ENCODE data around the gene RAD51B.

RAD51B gene

DNA sequence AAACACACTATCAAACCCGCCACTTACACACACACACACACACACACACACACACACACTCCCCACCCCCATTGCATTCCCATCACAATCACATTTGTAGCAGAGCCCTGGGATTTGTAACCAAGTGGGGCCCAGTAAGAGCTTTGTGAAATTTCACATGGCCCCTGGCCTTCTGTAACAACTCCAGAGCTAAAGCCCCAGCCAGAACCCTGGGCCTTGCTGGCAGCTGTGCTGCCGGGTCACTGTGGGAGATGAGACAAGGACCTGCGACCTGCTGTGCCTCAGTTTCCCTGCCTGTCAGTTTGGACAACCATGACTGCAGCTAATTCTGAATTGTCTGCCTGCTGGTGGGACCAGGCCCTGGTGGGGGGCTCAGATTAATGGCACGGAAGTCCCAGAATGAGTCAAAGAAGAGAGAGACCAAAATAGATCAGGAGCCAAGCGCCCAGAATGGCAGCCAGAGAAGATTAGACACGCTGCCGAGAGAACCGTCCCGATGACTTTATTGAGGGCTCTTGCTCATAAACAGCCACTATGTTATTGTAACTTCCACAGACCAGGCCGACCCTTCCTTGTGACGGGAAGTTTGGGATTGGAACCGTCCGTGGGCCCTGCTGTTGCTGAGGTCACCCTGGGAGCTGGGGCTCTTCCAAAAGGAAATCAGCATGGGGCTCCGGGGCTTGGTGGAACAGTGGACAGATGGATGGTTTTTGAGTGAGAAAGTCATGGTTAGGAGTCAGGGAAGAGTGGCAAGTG lies 850.2 kb downstream of the RAD51B start:
- no peak for DNase-seq

DNA sequence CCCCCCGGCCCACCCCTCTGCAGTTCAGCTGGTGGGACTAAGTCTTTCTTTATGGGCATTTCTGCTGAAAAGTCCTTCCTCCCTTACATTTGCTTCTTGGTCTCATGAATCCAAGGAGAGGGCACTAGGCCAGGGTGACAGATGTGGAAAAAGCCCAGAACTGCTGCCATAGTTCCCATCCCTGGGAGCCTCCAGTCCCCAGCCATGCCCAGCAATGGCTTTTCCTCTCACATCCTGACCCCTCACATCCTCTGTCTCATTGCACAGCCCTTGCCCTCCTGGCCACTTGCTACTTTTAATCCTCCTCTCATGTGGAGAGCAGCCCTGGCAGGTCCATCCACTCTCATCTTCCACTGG lies 850.8 kb downstream of the RAD51B start:
- no peak for DNase-seq

DNA sequence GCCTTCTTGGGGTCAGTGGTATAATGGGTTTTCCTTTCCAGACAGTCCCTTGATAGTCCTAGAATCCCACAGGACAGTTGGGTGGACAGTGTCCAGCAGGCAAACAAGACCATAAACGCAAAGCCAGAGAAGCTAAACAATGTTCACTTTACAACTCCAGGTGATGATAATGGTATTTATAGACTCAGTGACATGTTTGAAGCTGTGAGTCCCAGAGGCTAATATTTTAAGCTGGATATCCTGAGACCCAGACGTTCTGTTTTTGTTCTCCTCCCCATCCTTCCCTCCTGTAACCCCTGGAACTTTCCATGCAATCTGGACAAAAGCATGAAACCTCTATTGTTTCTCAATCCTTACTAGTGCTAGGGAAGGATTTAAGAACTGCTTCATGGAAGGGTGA lies 852.3 kb downstream of the RAD51B start:
- no peak for DNase-seq

DNA sequence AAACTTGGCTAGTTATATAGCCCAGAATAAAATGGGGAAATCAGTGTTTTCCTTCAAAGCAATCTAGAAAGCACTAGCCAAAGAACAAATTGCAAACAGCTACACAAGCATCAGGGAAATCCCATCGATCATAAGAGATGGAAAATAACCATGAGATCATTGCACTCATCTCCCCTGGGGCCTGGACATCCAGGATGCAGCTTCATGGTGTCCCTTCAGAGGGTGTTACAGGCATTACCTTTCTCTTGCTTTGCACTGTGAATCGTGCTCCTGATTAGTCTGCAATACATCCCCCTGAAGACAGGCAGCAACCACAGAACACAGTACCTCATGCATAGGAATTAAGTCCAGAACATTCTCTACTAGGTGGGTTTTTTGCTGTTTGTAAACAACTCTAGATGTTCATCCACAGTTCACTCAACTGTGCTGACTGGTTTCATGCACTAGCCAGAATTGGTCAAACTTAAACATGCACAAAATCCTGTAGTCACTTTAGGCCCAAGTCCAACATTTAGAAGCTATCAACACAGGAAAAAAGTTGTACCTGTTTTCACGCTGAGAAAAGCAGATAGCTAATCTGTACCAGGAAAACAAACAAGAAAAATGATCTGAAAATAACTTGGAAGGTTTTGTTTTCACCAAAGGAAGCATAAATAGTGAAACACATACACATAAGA lies 853.2 kb downstream of the RAD51B start:
- no peak for DNase-seq

DNA sequence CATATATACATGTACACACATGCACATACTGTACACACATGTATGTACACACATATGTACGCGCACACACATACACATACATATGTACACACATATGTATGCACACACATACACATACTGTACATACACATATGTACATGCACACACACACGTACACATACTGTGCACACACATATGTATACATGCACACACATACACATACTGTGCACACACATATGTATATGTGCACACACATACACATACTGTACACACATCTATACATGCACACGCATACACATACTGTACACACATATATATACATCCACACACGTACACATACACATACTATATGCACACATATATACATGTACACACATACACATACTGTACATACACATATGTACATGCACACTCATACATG lies 853.9 kb downstream of the RAD51B start:
- DNase-seq, result no peak

DNA sequence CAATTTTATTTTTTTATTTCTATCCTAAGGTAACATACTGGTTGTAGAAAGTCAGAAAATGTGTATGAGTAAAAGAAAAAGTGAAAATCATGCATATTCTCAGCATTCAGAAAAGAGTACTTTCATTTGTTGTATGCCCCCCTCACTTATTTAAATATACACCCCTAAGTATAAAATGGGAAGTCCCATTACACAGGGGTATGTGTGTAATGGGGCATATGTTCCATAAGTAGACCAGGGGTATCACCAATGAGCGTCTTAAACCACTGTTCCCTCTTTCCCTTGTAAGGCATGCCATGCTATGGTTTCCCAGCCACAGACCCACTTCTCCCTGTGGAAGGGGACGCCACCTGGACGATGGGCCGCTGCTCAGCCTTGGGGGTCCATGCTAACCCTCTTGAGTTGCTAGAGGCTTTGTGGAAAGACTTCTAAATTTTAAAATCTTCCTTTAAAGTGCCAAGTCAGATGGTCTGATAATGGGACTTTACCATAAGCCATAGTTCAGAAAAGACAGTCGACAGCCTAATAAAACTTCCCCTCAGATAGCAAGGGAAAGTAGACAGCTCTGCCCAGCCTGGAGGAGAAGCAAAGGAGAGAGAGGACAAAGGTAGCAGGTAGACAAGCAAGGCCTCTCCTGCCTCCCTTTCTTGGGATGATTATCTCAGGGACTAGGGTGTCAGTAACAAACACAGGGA lies 855.1 kb downstream of the RAD51B start:
- DNase-seq, result no peak

DNA sequence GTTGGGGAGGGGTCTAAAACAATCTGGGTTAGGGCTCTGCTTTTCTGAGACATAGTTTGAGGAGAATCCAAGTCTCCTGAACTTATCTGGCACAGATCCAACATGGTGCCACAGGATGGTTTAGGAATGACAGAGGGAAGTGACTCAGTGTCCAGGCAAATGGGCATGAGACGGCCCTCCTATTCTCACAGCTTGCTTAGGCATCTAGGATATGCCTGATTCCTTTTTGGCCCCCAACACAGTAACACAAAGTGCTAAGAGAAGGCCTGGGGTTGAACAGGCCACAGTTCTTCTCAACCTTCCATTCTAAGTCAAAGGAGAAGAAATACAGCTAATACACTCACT lies 855.6 kb downstream of the RAD51B start:
- DNase-seq, result no peak

DNA sequence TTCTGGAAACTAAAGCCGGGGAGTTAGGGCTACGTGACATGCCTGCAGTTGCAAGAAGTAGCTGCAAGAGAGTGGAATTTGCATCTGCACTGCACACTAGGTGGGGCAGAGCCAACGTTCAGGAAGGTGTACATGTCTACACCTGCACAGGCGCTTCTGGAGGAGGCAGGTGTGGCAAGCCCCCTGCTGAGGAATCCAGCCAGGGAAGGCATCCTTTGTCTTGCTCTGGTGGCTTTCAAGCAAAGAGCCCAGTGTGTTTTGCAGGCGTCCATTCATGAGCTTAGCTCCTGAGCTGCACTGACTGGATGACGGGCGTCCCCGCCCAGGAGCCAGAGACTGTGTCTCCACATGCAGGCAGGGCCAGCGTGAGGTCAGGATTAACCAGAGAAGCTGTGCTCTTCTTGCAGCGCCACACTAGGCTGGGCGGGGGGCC lies 856.9 kb downstream of the RAD51B start:
- DNase-seq, result no peak

DNA sequence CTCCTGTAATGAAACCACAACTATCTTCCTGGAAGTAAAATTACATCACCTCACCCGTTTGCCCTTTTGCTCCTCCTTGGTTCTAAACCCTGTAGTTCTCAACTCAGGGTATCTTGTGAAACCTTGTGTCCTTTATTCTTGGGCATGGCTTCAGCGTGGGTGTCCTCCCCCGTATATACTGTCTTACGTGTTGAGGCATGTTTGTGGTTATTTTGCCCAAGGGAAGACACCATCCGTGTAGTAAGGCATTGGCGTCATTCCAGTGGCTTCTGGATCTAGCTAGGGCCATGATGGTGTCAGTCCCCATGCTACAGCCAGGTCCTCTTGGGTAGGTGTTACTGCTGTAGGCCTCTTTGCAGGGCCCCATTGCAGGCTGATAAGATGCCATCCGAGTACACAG lies 857.9 kb downstream of the RAD51B start:
- no peak for DNase-seq

DNA sequence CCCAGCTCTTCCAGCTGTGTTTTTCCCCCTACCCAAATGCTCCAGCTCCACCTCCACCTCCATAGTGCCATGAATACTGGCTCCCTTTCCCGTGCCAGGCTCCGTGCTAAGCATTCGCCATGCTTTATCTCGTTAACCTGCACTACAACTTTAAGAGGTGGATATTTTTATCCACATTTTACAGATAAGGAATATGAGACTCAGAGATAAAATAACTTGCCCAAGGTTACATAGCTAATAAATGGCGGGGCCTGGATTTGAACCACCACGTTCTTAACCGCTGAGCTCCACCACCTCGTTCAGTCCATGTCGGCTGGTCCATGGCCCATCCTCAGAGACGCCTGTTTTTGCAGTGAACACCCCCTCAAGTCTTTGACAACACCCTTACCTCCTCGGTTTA lies 858.3 kb downstream of the RAD51B start:
- no peak for DNase-seq

DNA sequence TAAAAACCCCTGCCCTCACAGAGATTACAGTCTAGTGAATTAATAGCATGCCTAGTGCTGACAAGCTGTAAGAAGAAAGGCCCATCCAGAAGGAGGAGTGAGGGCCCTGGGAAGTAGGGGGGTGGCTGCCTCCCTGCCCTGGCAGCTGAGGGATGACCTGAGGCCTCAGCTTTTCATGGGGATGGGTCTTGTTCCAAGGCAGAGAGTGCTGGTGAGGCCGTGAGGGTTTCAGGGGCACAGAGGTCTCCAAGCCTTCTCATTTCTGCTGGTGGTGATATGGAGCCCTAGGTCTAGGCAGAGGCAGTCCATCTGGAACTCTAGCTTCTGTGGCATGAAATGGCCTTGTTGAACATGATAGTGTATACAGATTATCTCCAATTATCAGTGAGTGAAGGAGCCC lies 858.9 kb downstream of the RAD51B start:
- DNase-seq, result no peak

DNA sequence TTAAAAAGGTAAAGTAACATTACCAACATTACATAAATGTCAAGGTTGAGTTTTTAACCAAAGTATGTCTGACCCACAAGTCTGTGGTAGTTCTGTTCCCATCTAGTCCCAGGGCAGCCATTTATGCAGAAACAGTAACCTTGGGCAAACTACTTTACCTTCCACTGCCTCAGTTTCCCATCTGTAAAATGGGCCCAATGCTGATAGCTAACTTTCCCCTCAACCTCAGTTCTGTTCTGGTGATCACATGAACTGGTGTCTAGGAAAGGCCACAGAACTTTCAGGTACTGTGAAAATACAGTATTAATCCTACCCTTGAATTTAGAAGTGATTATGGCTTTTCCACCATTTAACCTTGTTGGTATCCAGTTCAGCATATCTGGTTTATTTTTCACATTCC lies 859.7 kb downstream of the RAD51B start:
- DNase-seq, result no peak

DNA sequence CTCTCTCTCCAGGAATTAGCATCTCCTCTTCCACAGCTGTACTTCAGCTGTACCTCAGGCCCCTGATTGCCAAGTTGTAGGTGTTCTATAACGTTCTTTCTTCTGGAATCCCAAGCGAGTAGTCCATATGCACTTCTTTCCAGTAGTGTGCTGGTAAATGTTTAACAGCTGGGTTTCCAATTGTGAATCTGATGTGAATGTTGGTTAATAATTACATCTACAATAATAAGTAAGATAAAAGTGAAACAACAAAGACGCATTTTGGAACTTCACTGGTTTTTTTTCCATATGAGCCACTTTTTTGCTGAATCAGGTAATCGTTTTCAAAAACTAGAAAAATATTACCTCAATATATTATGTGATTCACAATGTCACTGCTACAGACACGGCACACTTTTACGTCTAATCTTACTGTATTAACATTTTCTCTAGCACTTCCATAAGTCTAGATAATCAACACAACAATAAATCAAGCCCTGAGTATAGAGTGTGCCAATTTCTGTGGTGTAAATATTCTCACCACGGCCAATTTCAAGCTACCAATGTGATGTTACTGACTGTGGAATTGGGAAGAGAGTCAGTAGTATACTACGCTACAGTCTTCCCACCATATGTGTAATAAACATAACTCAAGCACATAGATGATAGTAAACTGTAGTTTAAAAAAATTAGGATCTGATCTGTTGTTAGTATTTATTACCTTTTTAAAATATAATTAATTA lies 860.3 kb downstream of the RAD51B start:
- DNase-seq, result no peak

DNA sequence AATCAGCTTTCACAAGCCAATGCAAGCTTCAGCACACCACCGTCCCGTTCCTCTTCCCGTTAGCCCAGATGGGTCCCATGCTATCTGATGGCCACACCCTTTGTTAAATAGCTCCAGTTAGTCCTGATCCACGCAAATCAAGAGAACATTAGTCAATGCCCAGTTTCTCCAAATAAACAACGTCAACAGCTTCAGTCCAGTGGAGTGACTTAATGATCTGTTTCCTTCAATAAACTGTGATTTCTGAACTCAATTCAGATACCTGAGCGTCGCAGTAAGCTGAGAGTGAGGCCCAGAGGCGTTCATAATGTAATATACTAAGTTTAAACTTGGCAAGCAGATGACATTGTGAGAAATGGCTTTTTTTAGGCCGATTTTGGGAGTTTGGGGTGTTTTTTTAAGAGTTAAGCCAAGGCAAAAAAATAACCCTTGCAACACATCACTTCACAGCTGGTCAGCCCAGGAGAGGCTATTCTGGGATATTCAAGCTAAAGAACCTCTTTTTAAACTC lies 861.0 kb downstream of the RAD51B start:
- DNase-seq, result no peak

DNA sequence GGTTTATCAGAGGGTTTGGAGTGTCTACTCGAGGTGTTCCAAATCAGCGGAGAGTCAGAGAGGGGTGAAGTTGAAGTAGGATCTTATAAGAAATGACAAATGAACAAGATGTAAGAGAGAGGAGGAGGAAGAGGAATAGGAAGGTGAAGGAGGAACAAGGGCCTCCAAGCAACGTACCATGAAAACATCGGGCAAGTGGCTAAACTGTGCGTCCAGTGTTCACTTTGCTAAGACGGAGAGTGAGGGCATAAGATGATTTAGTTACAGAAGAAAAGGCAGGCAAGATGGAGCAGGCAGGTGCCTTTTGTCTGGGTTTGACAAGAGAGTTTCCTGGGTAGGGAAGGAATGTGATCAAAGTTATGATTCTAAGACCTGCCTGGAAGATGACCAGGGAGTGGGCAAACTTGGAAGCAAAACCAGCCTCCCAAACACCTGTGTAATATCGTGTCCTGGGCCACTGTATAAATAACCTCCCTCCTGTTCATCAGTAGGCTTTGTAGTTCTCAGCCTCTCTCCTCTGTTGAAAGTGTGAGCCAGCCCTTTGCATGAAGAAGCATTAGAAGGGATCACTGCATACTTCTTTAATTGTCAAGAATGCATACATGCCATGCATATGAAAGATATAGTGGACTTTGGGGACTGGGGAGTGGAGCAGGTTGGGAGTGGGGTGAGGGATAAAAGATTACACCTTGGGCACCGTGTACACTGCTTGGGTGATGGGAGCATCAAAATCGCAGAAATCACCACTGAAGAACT lies 861.9 kb downstream of the RAD51B start:
- DNase-seq, result no peak

DNA sequence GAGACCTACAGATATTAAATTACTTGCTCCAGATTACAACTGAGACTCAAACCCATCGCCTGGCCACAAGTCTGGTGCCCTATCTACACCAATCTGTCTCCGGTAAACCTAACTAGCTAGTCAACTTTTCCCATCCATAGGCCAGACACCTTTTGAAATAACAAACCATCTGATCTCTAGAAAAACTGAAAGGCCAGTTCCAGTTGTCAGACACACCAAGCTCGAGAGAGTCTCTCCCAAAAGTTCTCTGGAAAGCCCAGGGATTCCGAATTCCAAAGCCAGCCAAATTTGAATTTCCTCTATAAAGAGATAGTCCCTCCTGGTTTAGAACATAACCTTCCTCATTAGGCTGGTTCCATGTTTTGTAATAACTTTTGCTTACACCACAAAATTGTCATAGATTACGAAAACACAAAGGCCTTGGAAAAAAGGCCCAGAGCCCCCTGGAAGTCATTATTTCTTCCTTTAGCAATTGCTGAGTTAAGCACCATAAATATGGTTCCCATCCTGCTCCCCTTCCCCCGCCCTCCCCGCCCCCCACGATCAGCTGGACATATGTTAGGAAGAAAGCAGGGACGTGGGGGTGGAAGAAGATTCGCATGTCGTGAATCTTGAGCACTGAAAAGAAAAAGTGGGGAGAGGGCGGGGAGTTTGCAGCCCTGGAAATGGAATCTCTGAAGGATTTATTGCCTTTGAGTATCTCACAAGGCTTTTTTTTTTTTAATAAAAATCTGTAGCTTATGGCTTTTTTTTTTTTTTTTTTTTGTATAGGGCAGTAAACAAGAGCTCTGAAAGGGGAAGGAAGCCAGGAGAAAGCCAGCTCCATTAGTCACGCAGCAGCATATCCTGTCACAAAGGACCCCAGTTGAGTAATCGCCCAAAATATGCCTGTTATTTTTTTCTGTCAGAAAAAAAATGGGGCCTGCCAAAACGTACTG lies 862.9 kb downstream of the RAD51B start:
- peak; percentile 47 for DNase-seq

DNA sequence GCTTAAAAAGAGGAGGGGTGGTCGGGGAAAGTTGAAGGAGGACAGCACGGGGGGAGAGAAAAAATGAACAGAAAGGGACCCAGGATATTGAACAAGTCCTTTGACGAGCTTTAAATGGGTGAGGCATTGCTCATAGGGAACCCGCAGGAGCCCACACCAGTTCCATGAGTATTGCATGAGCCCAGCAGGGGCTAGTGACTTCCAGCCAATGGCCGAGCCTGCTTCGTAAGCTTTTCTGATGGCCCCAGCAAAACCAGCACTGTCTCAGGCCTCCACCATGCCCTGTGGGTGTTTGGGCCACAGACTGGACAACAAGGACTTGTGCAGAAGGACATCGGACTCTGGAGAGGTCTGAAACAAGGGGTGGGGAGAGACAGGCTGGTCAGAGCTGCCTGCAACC lies 863.7 kb downstream of the RAD51B start:
- no peak for DNase-seq

DNA sequence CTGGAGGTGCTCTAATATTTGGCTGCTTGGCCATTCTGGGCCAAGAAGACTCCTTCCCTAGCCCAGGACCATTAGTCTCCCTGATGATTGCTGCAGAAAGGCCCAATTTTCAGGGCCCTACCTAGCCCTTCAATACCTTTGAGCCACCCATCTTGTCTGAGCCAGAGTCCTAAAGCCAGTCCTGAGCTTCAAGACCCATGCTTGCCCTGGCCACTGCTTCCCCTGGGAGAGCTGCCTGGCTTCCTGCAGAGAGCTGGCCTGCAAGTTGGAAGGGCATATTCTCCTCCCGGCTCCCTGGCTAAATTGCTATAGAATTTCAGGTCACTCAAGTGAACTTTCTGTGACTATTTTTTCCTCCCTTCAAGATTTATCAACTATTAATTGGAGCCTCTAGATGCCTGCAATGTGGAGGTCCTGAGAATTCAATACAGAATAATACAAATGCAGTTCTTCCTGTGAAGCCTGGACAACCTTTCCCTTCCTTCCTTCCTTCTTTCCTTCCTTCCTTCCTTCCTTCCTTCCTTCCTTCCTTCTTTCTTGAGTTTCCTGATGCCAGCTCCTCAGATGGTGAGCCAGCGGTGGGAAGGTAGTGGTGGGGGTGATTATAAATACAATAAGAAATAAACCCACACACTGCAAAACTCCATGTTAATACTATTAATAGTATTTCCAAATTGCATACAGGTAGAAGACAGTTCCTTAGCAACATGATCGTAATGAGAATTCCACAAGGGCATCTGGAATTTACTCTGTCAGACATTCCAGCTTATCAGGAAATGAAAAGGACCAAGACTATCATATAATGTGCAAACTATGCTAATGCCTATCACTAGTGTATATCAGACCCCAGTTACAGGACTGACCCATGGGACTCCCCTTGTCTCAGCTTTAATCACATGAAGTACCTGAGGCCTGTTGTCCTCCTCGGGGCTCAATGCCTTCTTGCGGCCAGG lies 865.2 kb downstream of the RAD51B start:
- DNase-seq, result no peak

DNA sequence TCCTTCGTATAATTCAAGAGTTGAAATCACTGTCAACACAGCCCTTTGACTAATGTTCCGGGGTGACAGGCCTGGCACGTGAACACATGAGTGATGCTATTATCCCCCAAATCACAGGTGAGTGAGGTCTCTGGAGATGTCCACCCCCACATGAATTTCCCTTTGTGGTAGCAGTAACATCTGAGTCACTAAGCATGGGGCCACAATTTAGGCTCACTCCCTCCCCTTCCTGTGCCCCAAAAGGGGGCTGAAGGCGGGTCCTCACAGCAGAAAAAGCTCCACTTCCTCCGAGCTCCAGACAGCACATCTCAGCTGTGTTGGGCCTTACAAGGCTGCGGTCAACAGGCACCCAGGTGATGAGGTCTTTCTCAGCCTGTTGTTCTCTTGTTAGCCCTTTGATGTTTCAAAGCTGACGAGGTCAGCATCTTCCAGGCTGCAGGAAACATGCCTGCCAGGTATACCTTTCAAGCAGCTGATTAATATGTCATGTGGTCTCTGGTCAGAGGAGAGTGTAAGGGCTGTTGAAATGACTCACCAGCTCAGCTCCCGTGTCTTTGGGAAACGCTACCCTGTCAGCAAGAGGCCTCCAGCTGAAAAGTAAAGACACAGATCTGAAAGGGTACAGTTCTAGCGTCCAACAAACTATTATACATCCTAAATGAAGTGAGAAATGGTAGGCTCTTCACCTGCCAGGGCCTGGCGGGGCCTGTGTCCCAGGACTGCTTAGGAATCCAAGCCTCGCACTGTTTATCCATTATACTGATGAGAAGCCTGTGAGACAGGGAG lies 866.0 kb downstream of the RAD51B start:
- peak; percentile 80 for DNase-seq

DNA sequence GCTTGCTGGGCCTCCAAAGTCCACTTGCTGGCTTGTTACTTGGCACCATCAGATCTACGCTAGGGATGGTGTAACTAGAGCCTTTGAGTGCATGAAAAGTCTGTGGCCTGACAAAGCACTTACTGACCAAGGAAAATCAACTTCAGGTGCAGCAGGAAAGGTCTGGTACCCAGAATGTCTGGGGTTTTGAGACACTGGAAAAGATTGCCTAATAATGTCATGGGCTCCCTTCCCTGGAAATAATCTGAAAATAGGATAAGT lies 866.6 kb downstream of the RAD51B start:
- DNase-seq, result no peak
